A673 (cell line): ENCODE data around the gene ODAD3. TPM values are rescaled to one million over a fixed set of nuclear protein-coding genes. Genes with fewer than 3 reads are reported as not detected.

Experiments used
- BruUV-seq: library from RNA; stranded (reverse); fragments of 400-500 nt; replicated peaks from 2 replicates; lab custom pipeline; 2021; lab: Mats Ljungman, UMichigan
- CTCF ChIA-PET: fragments of 300-600 bp; sonication (Branson Sonifier 250); formaldehyde crosslinking; loops from one replicate; lab custom pipeline; 2022; ENCODE audit warnings: antibody characterized with exemption; lab: Charles Lee
- POLR2A ChIA-PET: fragments of 300-600 bp; sonication (Branson Sonifier 250); formaldehyde crosslinking; loops from one replicate; lab custom pipeline; 2022; ENCODE audit warnings: antibody characterized with exemption; ENCODE audit not compliant: low non-redundant PET; lab: Charles Lee
- DNase-seq: peaks from one replicate; pipeline ENCODE4 v3.0.0-alpha.2; 2015; ENCODE audit warnings: low spot score
- H3K27ac ChIP-seq: fragments of 200-600 bp; sonication (generic); 2 replicates; pipeline ENCODE4 v1.5.1; 2016; ENCODE audit warnings: mixed run types, low read depth, mild to moderate bottlenecking, mixed read lengths, antibody characterized with exemption, low read length; ENCODE audit not compliant: poor library complexity, severe bottlenecking
- H3K27me3 ChIP-seq: fragments of 200-600 bp; sonication (generic); replicated peaks from 2 replicates; pipeline ENCODE4 v1.6.1; 2017; ENCODE audit warnings: mixed run types, low read depth, mild to moderate bottlenecking, mixed read lengths, antibody characterized with exemption, low read length; ENCODE audit not compliant: insufficient read depth, poor library complexity
- H3K36me3 ChIP-seq: fragments of 200-600 bp; sonication (generic); 2 replicates; pipeline ENCODE4 v1.6.1; 2016; ENCODE audit warnings: mixed run types, mild to moderate bottlenecking, mixed read lengths, antibody characterized with exemption, low read length; ENCODE audit not compliant: insufficient read depth, poor library complexity, severe bottlenecking
- H3K4me1 ChIP-seq: fragments of 200-600 bp; sonication (generic); 2 replicates; pipeline ENCODE4 v1.6.1; 2017; ENCODE audit warnings: mixed run types, mild to moderate bottlenecking, mixed read lengths, antibody characterized with exemption, low read length; ENCODE audit not compliant: insufficient read depth, poor library complexity, severe bottlenecking
- H3K4me3 ChIP-seq: fragments of 200-600 bp; sonication (generic); 2 replicates; pipeline ENCODE4 v1.5.1; 2016; ENCODE audit warnings: low read depth, mixed run types, mild to moderate bottlenecking, mixed read lengths, low read length; ENCODE audit not compliant: poor library complexity, severe bottlenecking
- H3K9me3 ChIP-seq: fragments of 200-600 bp; sonication (generic); 2 replicates; pipeline ENCODE4 v1.6.1; 2016; ENCODE audit warnings: mixed run types, low read depth, mild to moderate bottlenecking, mixed read lengths, antibody characterized with exemption, low read length; ENCODE audit not compliant: poor library complexity, severe bottlenecking
- EZH2 ChIP-seq: fragments of 200-600 bp; sonication (generic); IDR thresholded peaks from 2 replicates; pipeline ENCODE4 v1.6.1; 2017; ENCODE audit warnings: borderline replicate concordance, low read depth, mild to moderate bottlenecking, mixed read lengths, antibody characterized with exemption, low read length; ENCODE audit not compliant: poor library complexity, severe bottlenecking
- intact Hi-C: fragments of 100-400 bp; cut with micrococcal nuclease; formaldehyde crosslinking; loops from one replicate; pipeline ENCODE4 v1.10.0; 2022; ENCODE audit not compliant: unreplicated experiment
- total RNA-seq: library from RNA; stranded (reverse); gene quantifications from 2 replicates; pipeline ENCODE4 v1.2.3, GENCODE V29; 2021
- TF ChIP-seq, protein P1 (sequence below): fragments of 300-800, 200-600 bp; sonication (generic); conservative IDR thresholded peaks from 2 replicates; pipeline ENCODE4 v1.5.1; 2017; ENCODE audit warnings: low read depth, mild to moderate bottlenecking, antibody characterized with exemption, low read length, moderate library complexity, mixed read lengths

The ODAD3 gene
- total RNA-seq, 1 experiment from 2014 or later = 0.39 TPM

GRCh38 chr19:11416346-11417052, 18.4 kb downstream of the ODAD3 start:
- intact Hi-C loops = no loop called here
- DNase-seq = no peak
- H3K27me3 ChIP-seq = peaks cover 38% of the 10 kb centered on the region
- H3K9me3 ChIP-seq = no peaks in the 10 kb centered on the region
- H3K27ac ChIP-seq = no peak overlapping the region
- H3K4me1 ChIP-seq = no peaks in the 10 kb centered on the region
- CTCF ChIA-PET = interaction anchor here (0.5 kb wide), 1 partner anchor 11 kb away, joined by 4 read pairs; no protein-coding TSS in a partner anchor
- TF ChIP-seq, protein P1, sequence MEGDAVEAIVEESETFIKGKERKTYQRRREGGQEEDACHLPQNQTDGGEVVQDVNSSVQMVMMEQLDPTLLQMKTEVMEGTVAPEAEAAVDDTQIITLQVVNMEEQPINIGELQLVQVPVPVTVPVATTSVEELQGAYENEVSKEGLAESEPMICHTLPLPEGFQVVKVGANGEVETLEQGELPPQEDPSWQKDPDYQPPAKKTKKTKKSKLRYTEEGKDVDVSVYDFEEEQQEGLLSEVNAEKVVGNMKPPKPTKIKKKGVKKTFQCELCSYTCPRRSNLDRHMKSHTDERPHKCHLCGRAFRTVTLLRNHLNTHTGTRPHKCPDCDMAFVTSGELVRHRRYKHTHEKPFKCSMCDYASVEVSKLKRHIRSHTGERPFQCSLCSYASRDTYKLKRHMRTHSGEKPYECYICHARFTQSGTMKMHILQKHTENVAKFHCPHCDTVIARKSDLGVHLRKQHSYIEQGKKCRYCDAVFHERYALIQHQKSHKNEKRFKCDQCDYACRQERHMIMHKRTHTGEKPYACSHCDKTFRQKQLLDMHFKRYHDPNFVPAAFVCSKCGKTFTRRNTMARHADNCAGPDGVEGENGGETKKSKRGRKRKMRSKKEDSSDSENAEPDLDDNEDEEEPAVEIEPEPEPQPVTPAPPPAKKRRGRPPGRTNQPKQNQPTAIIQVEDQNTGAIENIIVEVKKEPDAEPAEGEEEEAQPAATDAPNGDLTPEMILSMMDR = no peak
- no peak for TF ChIP-seq EZH2
- POLR2A ChIA-PET = no interaction called here
- H3K36me3 ChIP-seq = no peaks in the 10 kb centered on the region
- no TSS peak for BruUV-seq
- no peak overlapping the region for H3K4me3 ChIP-seq

DNA sequence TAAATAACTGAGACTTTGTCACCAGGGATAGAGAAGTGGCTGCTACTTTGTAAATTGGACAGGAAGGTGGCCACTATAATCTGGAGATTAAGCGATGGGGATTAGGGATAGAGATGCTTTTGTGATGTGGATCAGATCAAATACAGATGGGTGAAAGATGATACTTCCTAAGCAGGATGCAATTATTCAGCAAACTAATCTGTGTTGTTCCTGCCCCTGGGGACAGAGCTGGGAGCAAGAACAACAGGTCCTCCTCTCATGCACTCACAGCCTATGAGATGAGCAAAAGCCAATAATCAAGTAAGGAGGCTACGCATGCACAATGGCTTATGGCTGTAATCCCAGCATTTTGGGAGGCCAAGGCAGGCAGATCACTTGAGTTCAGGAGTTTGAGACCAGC, 20.4 kb downstream of the ODAD3 start:
- ChIA-PET POLR2A (no interaction called here), CTCF (interaction anchor here (0.6 kb wide), 1 partner anchor 121 kb away, joined by 5 read pairs; no protein-coding TSS in a partner anchor)
- intact Hi-C loops = no loop called here

DNA sequence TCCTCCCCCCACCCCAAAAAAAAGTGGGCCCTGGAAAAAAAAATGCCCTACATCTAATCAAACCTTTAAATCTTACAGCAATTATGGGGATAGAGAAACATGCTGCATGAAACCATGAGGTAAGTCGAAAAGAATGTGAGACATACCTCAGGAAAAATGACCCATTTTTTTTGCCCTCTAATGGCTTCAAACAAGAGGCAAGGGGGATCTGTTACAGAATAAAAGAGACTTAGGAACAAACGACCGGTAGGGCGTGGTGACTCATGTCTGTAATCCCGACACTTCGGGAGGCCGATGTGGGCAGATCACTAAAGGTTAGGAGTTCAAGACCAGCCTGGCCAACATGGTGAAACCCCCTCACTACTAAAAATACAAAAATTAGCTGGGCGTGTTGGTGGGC, 24.2 kb downstream of the ODAD3 start:
- Histone ChIP-seq H3K27ac (no peak overlapping the region), H3K36me3 (no peaks in the 10 kb centered on the region), H3K4me3 (no peak overlapping the region), H3K4me1 (no peaks in the 10 kb centered on the region), H3K9me3 (no peaks in the 10 kb centered on the region), H3K27me3 (no peaks in the 10 kb centered on the region)
- ChIA-PET POLR2A (no interaction called here), CTCF (interaction anchor here (0.5 kb wide), 1 partner anchor 42 kb away, joined by 3 read pairs; no protein-coding TSS in a partner anchor)
- no peak for DNase-seq
- intact Hi-C loops = no loop called here
- TF ChIP-seq EZH2 = no peak
- TF ChIP-seq, protein P1 = no peak
- no TSS peak for BruUV-seq

More for the DNA sequence above, 20.4 kb downstream of the ODAD3 start:
- Histone ChIP-seq H3K4me1 (no peaks in the 10 kb centered on the region), H3K36me3 (no peaks in the 10 kb centered on the region), H3K27ac (no peak overlapping the region), H3K9me3 (no peaks in the 10 kb centered on the region), H3K27me3 (peaks cover 18% of the 10 kb centered on the region), H3K4me3 (no peak overlapping the region)
- no TSS peak for BruUV-seq
- peak; percentile 94 for DNase-seq
- TF ChIP-seq, protein P1 = no peak
- no peak for TF ChIP-seq EZH2
